ENCODE data around the gene DDX24.

The DDX24 gene, protein sequence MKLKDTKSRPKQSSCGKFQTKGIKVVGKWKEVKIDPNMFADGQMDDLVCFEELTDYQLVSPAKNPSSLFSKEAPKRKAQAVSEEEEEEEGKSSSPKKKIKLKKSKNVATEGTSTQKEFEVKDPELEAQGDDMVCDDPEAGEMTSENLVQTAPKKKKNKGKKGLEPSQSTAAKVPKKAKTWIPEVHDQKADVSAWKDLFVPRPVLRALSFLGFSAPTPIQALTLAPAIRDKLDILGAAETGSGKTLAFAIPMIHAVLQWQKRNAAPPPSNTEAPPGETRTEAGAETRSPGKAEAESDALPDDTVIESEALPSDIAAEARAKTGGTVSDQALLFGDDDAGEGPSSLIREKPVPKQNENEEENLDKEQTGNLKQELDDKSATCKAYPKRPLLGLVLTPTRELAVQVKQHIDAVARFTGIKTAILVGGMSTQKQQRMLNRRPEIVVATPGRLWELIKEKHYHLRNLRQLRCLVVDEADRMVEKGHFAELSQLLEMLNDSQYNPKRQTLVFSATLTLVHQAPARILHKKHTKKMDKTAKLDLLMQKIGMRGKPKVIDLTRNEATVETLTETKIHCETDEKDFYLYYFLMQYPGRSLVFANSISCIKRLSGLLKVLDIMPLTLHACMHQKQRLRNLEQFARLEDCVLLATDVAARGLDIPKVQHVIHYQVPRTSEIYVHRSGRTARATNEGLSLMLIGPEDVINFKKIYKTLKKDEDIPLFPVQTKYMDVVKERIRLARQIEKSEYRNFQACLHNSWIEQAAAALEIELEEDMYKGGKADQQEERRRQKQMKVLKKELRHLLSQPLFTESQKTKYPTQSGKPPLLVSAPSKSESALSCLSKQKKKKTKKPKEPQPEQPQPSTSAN

DNA sequence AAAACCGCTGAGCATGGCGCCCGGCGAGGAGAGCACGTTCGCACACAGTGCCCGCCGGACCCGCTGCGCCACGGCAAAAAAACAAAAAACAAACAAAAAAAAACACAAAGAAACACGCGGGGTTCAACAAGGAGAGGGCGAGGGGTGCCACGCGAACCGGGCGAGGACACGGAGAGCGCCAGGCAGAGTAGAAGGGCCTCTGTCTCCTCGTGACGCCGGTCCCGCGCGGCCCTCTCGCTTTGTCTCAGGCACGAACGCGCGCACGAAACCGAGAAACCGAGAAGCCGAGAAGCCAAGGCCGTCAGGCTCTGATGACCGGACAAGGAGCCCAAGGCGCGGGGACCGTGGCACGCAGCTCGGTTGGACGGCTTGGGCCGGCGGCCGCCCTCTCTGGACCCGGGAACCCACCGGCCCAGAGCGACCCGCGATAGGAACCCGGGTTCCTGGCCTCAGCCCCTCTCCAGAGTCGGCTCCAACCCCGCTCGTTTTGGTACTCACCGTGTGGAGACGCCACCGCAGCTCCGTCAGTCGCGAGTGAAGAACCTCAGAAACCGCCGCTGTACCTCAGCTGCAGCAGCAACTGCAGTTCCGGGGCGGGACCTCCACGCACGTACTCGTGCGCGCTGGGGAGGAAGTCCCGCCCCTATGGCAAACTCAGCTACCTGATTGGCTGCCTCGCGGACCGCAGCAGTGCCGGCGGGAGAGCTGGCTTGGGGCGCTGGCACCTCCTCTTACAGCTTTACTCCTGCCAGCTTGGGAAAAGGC is at the start of gene DDX24, which contains the start of gene IFI27L1:
Gene DDX24 (minus strand): TSS at position 582 of the 765 bp plus-strand sequence. CDS start 1,460 bp downstream, outside the sequence.
Gene IFI27L1 (plus strand): TSS at position 690 of the 765 bp plus-strand sequence. CDS start 15,628 bp downstream, outside the sequence.
- peak; percentile 97 for DNase-seq

DNA sequence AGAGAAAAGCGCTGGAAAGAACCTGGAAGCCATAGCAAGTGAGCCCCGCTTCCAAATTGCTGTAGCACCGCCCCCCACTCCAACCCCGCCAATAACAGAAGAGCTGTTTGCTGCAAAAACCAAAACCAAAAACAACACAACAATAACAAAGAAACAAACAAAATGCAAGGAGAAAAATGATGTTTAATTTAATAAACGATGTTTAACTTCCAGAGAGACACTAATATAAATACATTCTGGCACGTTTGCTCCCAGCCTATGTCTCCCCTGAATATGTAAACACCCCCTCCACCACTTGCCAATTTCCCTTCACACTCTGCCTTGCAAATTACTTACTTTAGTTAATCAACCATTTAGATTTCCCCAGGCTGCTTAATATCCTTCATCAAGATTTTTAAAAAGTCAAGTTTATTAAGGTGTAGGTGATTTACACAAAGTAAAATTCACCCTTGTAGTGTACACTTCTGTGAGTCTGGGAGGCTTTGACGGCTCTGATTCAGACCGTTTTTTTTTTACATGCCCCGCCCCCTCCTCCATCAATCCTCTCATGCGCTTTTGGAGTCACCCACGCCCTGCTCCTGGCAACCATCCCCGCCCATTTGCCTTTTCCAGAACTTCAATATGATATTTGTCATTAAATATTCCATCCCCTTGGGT is 48.9 kb upstream of the DDX24 start:
- peak in 1 of 2 donors; percentile 34 for DNase-seq

DNA sequence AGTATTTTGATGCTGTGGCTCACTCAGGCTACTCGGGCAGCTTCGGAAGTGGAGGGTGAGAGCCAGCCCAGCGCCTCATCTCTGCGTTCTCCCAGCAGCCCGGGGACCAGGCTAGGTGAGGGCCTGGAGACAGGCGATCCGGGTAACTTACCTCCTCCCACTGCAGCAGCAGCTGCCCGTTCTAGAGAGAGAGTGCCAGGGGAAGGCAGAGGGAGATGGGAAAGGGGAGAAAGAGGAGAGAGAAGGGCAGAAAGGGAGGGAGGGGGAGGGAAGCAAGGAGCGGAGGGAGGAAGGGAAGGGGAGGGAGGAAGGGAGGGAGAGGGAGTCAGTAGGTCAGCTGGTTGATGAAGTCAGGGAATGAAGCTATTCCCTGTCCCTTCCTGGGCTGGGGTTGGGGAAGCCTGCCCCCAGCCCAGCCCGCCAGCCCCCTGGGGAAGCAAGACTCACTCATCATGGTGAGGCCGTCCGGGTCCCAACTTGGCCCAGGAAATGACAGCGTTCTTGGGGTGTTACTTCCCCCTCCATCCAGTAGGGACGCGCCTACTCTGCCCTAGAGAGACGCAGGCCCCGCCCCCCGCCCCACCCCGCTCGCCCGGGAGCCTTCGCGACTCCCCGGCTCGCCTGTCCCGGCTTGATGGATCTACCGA is 48.2 kb upstream of the DDX24 start, which contains the start of gene IFI27L2:
Gene IFI27L2 (minus strand): TSS at position 494 of the 647 bp plus-strand sequence. CDS start 40 bp downstream, at position 454.
- peak; percentile 64 to 77 for DNase-seq

DNA sequence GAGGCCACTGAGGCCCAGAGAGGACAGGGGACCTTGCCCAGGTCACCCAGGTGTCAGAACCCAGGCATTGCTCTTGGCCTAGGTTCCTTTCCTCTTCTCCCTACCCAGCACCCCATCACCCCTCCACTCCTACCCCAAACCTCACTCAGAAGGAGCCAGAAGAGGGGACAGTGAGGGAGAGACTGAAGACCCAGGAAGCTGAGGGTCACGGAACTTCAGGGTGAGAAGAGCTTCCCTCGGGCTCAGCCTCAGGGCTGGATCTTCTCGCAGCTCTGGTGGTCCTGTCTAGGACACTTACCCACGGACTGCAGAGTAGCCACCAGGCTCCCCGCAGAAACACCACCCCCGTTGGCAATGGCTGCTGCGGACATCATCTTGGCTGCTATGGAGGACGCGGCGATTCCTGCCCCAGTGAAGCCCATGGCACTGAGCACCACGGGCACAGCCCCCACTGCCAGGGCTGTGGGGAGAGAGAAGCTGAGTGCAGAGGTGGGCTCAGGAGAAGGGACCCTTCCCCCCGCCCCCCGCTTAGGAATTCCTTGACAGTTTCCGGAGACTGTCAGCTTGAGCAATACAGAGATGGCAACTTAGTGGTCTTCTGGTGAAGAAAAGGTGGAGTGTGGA is 47.3 kb upstream of the DDX24 start:
- DNase-seq: no peak

DNA sequence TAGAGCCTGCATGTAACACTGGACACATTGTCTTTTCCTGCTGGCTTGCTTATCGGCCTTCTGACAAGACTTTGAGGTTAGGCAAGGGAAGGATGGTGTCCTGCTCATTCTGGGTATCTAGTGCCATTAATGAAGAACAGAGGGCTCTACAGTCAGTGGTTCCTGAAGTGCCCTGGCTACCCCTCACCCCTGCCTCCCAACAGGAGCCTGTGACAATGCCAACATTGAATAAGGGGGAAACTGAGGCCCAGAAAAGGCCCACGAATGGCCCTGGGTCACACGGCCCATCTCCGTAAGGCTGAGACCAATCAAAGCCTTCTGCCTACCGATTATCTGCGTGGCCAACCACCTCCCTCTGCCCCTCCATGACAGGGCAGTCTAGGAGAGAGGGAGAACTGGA is 46.3 kb upstream of the DDX24 start:
- DNase-seq: no peak

DNA sequence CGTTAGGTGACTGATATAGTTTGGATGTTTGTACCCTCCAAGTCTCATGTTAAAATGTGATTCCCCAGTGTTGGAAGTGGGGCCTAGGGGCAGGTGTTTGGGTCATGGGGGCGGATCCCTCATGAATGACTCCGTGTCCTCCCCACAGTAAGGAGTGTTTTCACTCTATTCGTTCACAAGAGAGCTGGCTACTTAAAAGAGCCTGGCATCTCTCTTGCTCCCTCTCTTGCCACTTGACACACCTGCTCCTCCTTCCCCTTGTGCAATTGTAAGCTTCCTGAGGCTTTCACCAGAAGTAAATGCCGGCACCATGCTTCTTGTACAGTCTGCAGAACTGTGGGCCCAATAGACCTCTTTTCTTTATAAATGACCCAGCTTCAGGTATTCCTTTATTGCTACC is 45.8 kb upstream of the DDX24 start:
- DNase-seq: no peak

DNA sequence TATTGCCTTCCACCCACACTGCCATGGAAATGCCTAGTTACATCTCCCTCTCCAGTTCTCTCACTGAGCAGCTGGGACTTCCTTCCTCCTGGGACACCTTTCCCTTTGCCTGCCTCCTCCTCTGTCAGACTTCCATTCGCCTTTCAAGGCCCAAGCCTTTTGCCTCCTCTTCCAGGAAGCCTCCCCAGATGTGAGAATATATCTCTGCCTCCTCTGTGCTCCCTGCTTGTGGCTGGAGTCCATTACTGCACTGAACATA is 45.3 kb upstream of the DDX24 start:
- no peak for DNase-seq

DNA sequence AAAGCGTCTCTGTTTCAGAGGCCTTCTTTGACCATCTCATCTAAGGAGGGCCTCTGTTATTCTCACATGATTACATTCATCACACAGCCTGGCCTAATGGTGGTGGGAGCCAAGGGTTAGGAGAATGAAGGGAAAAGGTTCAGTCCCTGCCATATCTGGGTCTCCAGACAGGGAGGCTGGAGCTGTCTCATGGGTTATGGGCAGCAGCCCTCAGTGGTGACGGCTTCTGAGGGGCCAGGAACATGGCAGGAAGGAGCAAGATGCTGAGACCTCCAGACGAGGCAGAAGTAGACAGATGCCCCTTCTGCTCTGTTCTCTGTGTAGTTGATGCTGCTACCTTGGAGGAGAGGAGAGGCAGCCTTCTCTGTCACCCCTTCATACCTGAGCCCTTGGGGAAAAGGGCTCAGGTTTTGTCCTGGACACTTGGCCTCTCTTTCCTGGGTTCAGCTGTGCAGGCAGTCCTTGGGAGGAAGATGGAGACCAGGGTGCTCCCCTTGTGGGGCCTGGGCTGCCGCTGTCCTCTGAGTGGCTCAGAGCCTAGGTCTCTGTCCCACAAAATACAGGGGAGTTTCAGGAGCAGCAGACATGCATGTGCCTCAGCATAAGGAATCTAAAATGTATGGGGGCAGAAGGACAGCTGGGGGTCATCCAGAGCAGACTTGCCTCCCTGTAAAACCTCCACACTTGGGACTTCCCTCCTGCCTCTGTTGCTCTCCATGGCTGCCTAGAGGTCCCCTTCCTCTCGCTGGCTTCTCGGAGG is 44.8 kb upstream of the DDX24 start:
- no peak for DNase-seq

DNA sequence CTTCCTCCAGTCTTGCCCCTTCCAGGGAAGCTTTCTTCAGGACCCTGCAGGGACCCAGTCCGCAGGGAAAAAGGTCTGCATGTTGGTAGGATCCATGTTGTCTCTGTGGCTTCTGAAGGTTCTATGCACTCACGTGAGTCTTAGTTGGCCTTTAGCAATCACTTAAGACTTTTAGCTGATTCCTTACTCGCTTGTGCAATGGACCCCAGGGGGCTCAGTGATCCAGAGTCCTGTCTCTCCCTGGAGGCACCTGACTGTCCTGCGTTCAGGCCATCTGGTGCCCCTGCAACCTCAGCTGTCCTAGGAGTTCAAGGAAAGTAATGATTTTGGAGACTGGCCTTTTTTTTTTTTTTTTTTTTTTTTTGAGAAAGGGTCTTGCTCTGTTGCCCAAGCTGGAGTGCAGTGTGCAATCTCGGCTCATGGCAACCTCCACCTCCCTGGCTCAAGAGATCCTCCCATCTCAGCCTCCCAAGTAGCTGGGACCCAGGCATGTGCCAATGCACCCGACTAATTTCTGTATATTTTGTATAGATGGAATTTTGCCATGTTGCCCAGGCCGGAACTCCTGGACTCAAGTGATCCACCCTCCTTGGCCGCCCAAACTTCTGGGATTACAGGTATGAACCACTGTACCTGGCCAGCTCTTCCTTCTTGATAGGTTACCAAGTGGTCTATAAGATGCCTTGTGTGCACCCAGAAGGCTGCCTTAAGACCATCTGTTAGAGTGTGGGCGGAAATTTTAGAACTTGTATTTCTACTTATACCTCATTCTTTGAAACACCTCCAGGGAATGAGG is 43.8 kb upstream of the DDX24 start:
- no peak for DNase-seq

DNA sequence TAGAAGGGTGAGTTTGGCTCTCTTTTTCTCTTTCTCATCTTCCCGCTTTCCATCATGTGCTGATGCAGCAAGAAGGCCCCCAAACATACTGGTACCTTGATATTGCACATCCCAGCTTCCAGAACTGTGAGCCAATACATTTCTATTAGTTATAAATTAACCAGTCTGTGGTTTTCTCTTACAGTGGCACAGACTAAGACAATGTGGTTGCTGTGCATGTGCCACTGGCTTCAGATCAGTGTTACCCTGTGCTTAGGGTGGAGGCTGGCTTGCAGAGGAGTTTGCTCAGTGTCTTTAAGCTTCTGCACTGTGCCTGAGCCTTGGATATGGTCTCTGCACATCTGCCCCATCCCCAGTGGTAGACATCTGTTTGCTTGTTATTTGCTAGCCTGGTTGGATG is 42.9 kb upstream of the DDX24 start:
- no peak for DNase-seq

DNA sequence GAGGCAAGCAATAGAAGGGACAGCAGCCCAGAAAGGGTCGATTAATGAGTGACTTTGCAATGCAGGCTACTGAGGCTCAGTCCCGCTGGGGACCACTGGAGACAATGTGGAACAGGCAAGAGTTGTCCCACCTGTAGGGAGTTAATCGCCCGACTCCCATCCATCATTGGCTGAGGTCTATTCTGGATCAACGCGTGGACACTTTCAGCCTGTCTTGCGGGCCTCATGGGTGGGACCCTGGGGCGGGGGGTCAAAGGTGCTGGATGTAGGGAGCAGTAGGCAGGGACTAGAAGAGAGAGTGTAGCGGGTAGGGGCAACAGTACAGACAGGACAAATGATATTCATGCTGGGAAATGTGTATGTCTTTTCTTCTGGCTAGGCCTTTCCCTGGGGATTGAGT is 42.3 kb upstream of the DDX24 start:
- no peak for DNase-seq

DNA sequence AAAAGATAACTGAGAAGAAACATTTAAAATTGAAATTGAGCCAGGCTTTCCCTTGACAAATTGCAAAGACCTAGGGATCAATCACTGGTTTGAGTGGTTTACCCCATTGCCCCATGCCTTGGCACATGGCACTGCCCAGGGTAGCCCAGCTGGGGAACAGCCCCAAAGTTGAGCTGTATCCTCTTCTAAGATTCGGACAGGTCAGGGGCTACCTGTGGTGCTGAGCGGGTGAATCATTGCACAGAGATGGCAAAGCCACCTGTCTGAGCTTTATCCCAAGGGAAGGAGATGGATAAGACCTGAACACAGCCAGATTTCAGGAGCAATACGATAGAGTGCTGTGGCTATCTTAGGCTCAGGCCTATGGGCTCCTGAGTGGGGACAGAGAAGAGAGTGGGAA is 41.4 kb upstream of the DDX24 start:
- DNase-seq: no peak

DNA sequence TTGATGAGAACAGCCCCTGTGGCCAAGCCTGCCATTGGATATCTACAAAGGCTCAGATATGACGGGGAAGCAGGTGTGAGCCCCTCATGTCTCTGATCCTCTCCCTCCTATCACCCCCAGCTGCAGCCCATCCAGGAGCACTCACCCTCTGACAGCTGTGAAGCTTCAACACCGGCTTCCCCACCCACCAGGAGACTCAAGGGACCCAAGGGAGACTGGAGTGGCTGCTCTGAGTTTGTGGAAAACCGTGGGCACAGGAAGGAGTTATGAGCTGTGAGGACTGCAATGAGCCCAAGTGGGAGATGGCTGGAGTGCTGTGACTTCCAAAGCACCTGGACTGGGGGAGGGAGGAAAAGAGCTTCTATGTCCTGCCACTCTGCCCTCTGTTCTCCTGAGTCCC is 40.5 kb upstream of the DDX24 start:
- no peak for DNase-seq

DNA sequence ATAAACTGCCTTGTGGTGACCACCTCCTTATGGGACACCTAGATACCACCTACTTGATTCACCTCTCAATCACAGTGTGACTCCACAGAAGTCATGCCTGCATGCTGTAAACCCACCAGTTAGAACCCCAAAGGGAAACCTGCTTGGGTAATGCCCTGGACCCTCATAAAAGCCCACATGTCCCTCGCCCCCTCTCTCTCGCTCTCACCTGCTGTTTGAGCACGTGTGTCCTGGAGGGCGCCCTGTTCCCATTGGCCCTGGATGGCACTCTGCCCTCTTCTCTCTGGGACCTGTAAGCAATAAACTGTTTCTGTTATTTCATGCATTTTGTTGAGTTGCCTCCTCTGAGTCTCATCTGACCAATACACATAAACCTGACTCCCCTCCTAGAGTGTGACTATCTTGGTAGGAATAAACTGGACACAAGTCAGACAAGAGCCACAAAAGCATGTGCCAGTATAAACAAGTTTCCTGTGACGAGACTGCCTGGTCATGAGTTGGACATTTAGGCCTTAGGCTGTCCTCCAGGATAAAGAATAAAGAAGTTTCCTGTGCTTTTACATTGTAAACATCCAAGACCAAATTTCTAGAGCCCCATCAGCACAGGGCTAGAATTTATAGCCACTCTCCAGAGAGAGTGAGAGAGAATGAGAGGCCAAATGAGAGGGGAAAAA is 39.8 kb upstream of the DDX24 start:
- no peak for DNase-seq

DNA sequence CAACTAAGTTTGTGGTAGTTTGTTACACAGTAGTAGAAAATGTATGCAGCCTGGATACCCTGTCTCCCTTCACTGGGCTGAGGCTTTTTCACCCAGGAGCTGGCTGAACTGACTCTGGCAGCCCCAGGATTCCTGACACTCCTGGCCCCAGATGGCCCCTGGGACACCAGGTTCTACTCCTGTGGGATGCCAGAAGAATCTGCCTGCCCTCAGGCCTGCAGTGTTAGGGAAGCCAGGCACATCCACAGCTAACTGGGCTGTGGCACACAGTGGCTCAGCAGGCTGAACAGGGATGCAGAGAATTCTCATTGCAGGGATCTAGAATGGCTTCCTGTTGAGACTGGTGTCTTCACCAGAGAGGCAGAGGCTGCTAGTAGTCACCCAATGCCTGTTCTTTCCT is 38.1 kb upstream of the DDX24 start:
- DNase-seq: no peak

DNA sequence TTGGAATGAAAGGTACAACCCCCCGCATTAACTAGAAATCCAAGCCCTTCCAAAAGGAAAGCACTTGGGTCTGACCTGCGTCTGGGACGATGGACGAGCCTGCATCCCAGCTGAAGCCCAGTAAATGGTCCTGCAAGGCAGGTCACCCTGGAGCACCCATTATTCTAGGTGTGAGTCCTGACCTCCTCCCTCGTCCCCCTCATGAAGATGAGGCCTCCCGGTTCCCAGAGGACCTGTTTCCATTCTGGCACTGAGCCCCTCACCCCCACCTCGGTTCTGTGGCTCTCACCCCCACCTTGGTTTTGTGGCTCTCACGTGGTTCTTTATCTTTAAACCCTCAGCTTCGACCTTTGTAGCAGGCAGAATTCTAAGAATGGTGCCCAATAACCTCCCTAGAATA is 36.9 kb upstream of the DDX24 start:
- DNase-seq: no peak

DNA sequence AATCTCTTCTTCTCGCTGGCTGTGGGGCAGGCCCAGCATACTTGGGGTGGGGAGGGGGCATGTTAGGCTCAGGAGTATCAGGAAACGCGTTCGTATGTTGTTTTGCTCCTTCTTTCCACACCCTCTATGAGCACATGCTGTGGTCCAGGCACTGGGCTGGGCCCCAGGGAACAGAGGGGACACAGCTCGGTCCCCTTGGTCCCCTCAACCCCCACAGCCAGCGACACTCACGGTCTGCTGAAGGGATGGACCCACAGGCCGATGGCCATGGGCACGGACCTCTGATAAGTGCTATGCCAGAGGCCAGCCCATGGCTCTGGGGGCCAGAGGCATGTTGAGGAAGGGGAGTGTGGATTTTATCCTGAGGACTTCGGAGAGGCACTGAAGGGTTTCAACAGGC is 35.7 kb upstream of the DDX24 start:
- DNase-seq: no peak

DNA sequence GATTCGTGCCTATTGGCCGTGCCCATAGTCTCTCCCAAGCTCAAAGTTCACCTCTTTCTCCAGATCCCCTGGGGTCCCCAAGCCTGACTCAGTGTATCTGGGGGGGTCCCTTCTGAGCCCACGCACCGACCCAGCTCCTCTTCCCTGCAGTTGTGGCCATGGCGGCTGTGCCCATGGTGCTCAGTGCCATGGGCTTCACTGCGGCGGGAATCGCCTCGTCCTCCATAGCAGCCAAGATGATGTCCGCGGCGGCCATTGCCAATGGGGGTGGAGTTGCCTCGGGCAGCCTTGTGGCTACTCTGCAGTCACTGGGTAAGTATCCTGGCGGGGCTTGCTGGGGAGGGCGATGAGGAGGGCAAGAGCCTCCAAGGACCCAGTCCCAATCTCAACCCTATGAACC is 34.6 kb upstream of the DDX24 start:
- DNase-seq: no peak

DNA sequence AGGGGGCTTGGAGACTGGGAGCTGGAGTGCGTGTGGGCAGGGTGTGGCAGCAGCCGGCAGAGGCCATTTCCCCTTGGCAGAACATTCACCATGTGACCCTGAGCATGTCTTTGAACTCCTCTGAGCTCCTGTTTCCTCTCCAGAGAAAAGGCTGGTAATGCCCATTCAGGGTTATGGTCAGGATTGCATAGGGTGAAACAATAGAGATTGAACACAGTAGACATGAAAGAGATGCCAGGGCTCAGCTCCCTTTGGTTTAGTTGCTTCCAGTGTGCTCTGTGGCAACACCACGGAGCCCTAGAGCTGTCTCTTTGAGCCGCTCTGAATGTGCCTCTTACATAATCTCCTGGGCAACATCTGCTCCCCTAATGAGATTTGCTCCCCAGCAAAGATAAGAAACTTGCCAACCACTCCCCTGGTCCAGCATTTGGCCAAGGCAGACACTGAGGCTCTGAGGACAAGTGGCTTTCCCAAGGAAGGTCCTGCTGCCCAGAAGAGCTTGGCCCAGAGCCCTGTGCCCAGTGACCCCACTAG is 34.1 kb upstream of the DDX24 start:
- no peak for DNase-seq

Data from CD4-positive, alpha-beta T cell treated with Interleukin-4 for 1 hour (primary cell).